ENCODE data around the gene STXBP3. TPM values are rescaled to one million over a fixed set of nuclear protein-coding genes. Genes with fewer than 3 reads are reported as not detected.

The STXBP3 gene
- total and polyA plus RNA-seq, 2 of the 8 experiments (the other 6 are each of a cell fraction or from before 2014, with no cell fraction given): 6.0 to 38.5 TPM

GRCh38 chr1:108747171-108747850, 837 bp downstream of the STXBP3 start:
- Histone ChIP-seq H3K18ac (ENCODE audit: extremely low read depth, low read length) (peak overlapping the region; percentile 92; the same call in 1 of the 2 replicates), H3K14ac (ENCODE audit: insufficient read length) (no peak overlapping the region), H2BK15ac (ENCODE audit: low read length) (no peak overlapping the region), H3K9ac (replicated peaks in 1 of 4; ENCODE audit: extremely low read depth in 1 of 4, low read depth in 3 of 4, low read length in 3 of 4) (peak overlapping the region; percentile 71 to 97 (median 96)), H2BK120ac (replicated peaks; ENCODE audit: low read depth, low read length) (no peak overlapping the region), H2AK5ac (ENCODE audit: low read depth, low read length) (no peak overlapping the region), H4K20me1 (replicated peaks in 1 of 2; ENCODE audit: control insufficient read depth in 1 of 2, insufficient read depth in 2 of 2, low read length in 2 of 2) (no peaks in the 10 kb centered on the region), H3K27ac (ENCODE audit: low read depth, low read length) (peak overlapping the region; percentile 96), H2BK5ac (ENCODE audit: low read depth, low read length) (peak overlapping the region; percentile 84), H2BK20ac (ENCODE audit: low read length) (no peak overlapping the region), H2BK12ac (ENCODE audit: low read depth, low read length) (no peak overlapping the region), H3K23me2 (ENCODE audit: low read depth, low read length) (no peaks in the 10 kb centered on the region; the same call in 1 of the 2 replicates), H3K36me3 (ENCODE audit: control insufficient read depth in 2 of 4, insufficient read depth in 4 of 4, low read length in 3 of 4) (peaks cover 0 to 2% (median 0%) of the 10 kb centered on the region in 4 experiments; a peak in 2 of 8 replicates), H3K4me1 (replicated peaks in 1 of 4; ENCODE audit: control insufficient read depth in 3 of 4, insufficient read depth in 4 of 4, low read length in 3 of 4) (no peaks in the 10 kb centered on the region; a peak in 1 of 7 replicates), H2AFZ (ENCODE audit: low read length) (peak overlapping the region; percentile 51), H4K8ac (ENCODE audit: extremely low read depth, insufficient read depth, low read length) (peak overlapping the region; percentile 94), H3K56ac (replicated peaks; ENCODE audit: insufficient read length, low read depth, low read length) (no peak overlapping the region), H3K4me3 (ENCODE audit: extremely low read depth in 1 of 4, insufficient read depth in 2 of 4, low read depth in 3 of 4, low read length in 4 of 4) (peak overlapping the region; percentile 83 to 91 (median 88)), H4K91ac (replicated peaks; ENCODE audit: insufficient read length, low read length) (peak overlapping the region; percentile 84), H3K23ac (ENCODE audit: insufficient read length) (no peak overlapping the region), H3K4ac (replicated peaks; ENCODE audit: insufficient read length, low read depth, low read length) (no peak overlapping the region), H3K4me2 (ENCODE audit: insufficient read depth in 1 of 2, low read depth in 2 of 2, low read length in 2 of 2) (peak overlapping the region; percentile 56 to 66), H3K9me3 (ENCODE audit: insufficient read depth in 2 of 2, low read depth in 1 of 2, low read length in 1 of 2) (no peaks in the 10 kb centered on the region), H3K27me3 (replicated peaks in 1 of 4; ENCODE audit: control insufficient read depth in 3 of 4, extremely low read depth in 1 of 4, insufficient read depth in 3 of 4, low read length in 3 of 4) (peaks cover 0 to 4% (median 0%) of the 10 kb centered on the region in 4 experiments; a peak in 3 of 7 replicates), H4K5ac (ENCODE audit: insufficient read length, low read depth, low read length) (peak overlapping the region; percentile 87), H3K79me2 (ENCODE audit: control insufficient read depth in 1 of 2, insufficient read depth in 2 of 2, low read length in 2 of 2) (peaks cover 0 to 22% of the 10 kb centered on the region in 2 experiments; a peak in 2 of 4 replicates), H3K79me1 (ENCODE audit: low read depth, low read length) (no peaks in the 10 kb centered on the region)
- no peak for TF ChIP-seq YY1 (IDR thresholded peaks at IDR 0.05; ENCODE audit: low read depth, low read length)
- no peak for TF ChIP-seq GABPA (IDR thresholded peaks at IDR 0.05; ENCODE audit: borderline replicate concordance, insufficient read depth, low read length)
- 0 out of 2 replicates have a peak, but pooled peaks have one; percentile 6 for TF ChIP-seq CREB1 (IDR thresholded peaks at IDR 0.05)
- TF ChIP-seq MAFK (IDR thresholded peaks at IDR 0.05; ENCODE audit: low read depth, low read length): peak; percentile 1; the same call in 1 of the 2 replicates
- TF ChIP-seq JUND (IDR thresholded peaks at IDR 0.05; ENCODE audit: low read length): no peak
- TF ChIP-seq HDAC6 (IDR thresholded peaks at IDR 0.05; ENCODE audit: low read depth, low read length): no peak
- TF ChIP-seq, protein P1, sequence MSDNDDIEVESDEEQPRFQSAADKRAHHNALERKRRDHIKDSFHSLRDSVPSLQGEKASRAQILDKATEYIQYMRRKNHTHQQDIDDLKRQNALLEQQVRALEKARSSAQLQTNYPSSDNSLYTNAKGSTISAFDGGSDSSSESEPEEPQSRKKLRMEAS (IDR thresholded peaks at IDR 0.05): no peak
- TF ChIP-seq KDM4A (IDR thresholded peaks at IDR 0.05; ENCODE audit: low read depth, low read length, severe bottlenecking): peak; percentile 23
- no peak for TF ChIP-seq SP4 (IDR thresholded peaks at IDR 0.05; ENCODE audit: low read length)
- no peak for FAIRE-seq
- ChIA-PET CTCF (ENCODE audit: partially characterized antibody) (no interaction called here), POLR2A (ENCODE audit: partially characterized antibody) (interaction anchor here (0.6 to 1.1 kb wide), 12 partner anchors 12 to 1624 kb away, joined by 3 to 4 read pairs (median 3); partner anchors contain the start of gene PSRC1)
- DNase-seq (ENCODE audit: low read depth in 1 of 2, low spot score in 2 of 2): peak in 1 of 2 experiments; percentile 66
- 1% methylated on average over 15 of the region's 15 CpGs; no CpG with 5 or more reads in 1 of the 2 experiments for WGBS, 2 experiments (ENCODE audit: extremely low coverage in 1 of 2, insufficient coverage in 1 of 2, insufficient read length in 1 of 2, insufficient replicate concordance in 2 of 2, low coverage in 1 of 2, low lambda C conversion rate in 2 of 2, missing lambda C conversion rate in 1 of 2)
